Gastrocnemius medialis (tissue), 4 donors: ENCODE results near the gene PRKCH.

Source experiments
- CTCF ChIP-seq, 5 experiments: fragments of 450-650 bp in 3 of 5; fragments of 200-600 bp in 2 of 5; sonication (generic) in 2 of 5; IDR thresholded peaks in 4 of 5; conservative IDR thresholded peaks in 1 of 5; 1 replicate in 4 of 5; 2 replicates in 1 of 5; pipeline ENCODE4 v1.5.1; 2016 to 2019; ENCODE audit warnings: antibody characterized with exemption in 5 of 5, mild to moderate bottlenecking in 3 of 5, moderate library complexity in 3 of 5
- POLR2A ChIP-seq, 2 donors: fragments of 450-650 bp; IDR thresholded peaks; one replicate each; pipeline ENCODE4 v1.6.1; 2017; ENCODE audit warnings: antibody characterized with exemption in 2 of 2, mild to moderate bottlenecking in 2 of 2, moderate library complexity in 2 of 2

GRCh38 chr14:61498303-61498702, 176.9 kb downstream of the PRKCH start:
- TF ChIP-seq CTCF (IDR thresholded peaks at IDR 0.05 in 4 of 5, conservative IDR thresholded peaks at IDR 0.05 in 1 of 5) (no peak), POLR2A (IDR thresholded peaks at IDR 0.05) (no peak)
